ENCODE data around the gene PCDHA4. TPM values are rescaled to one million over a fixed set of nuclear protein-coding genes. Genes with fewer than 3 reads are reported as not detected.
"Not testable (repeated sequence)": the region's sequence is repeated elsewhere in the genome, so short reads cannot be mapped to it uniquely, and the experiment has no call there.

PCDHA4 gene
- total RNA-seq, 1 donor, result not detected

DNA sequence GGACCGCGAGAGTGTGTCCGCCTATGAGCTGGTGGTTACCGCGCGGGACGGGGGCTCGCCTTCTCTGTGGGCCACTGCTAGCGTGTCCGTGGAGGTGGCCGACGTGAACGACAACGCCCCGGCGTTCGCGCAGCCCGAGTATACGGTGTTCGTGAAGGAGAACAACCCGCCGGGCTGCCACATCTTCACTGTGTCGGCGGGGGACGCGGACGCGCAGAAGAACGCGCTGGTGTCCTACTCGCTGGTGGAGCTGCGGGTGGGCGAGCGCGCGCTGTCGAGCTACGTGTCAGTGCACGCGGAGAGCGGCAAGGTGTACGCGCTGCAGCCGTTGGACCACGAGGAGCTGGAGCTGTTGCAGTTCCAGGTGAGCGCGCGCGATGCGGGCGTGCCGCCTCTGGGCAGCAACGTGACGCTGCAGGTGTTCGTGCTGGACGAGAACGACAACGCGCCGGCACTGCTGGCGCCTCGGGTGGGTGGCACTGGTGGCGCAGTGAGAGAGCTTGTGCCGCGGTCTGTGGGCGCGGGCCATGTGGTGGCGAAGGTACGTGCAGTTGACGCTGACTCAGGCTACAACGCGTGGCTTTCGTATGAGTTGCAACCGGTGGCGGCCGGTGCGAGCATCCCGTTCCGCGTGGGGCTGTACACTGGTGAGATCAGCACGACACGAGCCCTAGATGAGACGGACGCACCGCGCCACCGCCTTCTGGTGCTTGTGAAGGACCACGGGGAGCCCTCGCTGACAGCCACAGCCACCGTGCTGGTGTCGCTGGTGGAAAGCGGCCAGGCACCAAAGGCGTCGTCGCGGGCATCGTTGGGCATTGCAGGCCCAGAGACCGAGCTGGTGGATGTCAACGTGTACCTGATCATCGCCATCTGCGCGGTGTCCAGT is 29.0 kb downstream of the PCDHA4 start:
- no peak overlapping the region for H3K4me3 ChIP-seq (ENCODE audit: low read length)
- H3K9me3 ChIP-seq (ENCODE audit: low read depth, low read length), result peaks cover 23% of the 10 kb centered on the region
- H3K27me3 ChIP-seq (ENCODE audit: insufficient read depth, low read length), result peaks cover 44% of the 10 kb centered on the region
- no peaks in the 10 kb centered on the region for H3K4me1 ChIP-seq (ENCODE audit: insufficient read depth, low read length)

DNA sequence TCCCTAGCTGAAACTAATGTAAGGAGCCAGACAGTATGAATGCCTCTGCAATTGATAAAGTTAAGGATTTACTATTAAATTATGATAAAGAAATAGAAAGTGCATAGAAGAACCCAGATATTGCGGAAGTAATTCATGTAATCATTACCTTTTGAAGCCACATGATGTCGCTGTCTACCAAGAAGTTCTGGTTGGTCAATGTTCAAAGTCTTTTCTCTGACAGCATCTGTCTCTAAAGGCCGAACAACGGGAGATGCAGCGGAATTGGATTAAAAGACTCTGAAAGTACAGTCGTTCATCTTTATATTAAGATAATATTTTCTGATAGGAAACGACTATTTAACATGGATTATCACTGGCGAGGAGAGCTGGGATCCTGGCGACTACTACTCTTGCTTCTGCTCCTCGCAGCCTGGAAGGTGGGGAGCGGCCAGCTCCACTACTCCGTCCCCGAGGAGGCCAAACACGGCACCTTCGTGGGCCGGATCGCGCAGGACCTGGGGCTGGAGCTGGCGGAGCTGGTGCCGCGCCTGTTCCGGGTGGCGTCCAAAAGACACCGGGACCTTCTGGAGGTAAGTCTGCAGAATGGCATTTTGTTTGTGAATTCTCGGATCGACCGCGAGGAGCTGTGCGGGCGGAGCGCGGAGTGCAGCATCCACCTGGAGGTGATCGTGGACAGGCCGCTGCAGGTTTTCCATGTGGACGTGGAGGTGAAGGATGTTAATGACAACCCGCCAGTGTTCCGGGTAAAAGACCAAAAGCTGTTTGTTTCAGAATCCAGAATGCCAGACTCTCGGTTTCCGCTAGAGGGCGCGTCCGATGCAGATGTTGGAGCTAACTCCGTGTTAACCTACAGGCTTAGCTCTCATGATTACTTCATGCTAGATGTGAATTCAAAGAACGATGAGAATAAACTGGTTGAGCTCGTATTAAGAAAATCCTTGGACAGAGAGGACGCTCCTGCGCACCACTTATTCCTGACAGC is 34.4 kb downstream of the PCDHA4 start, which contains the start of gene PCDHA8:
Gene PCDHA8, plus strand, starts transcription at position 210 of the 985 bp plus-strand sequence. Its CDS starts 135 bp downstream, at position 345.
- H3K4me3 ChIP-seq (ENCODE audit: low read length), result no peak within 1 kb of the TSS

DNA sequence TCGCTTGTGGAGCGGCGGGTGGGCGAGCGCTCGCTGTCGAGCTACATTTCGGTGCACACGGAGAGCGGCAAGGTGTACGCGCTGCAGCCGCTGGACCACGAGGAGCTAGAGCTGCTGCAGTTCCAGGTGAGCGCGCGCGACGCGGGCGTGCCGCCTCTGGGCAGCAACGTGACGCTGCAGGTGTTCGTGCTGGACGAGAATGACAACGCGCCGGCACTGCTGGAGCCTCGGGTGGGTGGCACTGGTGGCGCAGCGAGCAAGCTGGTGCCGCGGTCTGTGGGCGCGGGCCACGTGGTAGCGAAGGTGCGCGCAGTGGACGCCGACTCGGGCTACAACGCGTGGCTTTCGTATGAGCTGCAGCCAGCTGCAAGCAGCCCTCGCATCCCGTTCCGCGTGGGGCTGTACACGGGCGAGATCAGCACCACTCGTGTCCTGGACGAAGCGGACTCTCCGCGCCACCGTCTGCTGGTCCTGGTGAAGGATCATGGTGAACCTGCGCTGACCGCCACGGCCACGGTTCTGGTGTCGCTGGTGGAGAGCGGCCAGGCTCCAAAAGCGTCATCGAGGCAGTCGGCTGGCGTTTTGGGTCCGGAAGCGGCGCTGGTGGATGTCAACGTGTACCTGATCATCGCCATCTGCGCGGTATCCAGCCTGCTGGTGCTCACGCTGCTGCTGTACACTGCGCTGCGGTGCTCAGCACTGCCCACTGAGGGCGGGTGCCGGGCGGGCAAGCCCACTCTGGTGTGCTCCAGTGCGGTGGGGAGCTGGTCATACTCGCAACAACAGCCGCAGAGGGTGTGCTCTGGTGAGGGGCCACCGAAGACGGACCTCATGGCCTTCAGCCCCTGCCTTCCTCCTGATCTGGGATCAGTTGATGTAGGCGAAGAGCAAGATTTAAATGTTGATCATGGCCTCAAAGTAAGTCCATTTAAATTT is 36.2 kb downstream of the PCDHA4 start:
- no peak overlapping the region for H3K4me3 ChIP-seq (ENCODE audit: low read length)
- H3K9me3 ChIP-seq (ENCODE audit: low read depth, low read length), result peaks cover 11% of the 10 kb centered on the region
- H3K27me3 ChIP-seq (ENCODE audit: insufficient read depth, low read length), result peaks cover 12% of the 10 kb centered on the region
- no peaks in the 10 kb centered on the region for H3K4me1 ChIP-seq (ENCODE audit: insufficient read depth, low read length)

More for the DNA sequence above, 34.4 kb downstream of the PCDHA4 start, which contains the start of gene PCDHA8:
- Histone ChIP-seq H3K4me1 (ENCODE audit: insufficient read depth, low read length) (no peaks in the 10 kb centered on the region), H3K9me3 (ENCODE audit: low read depth, low read length) (peaks cover 5% of the 10 kb centered on the region), H3K27me3 (ENCODE audit: insufficient read depth, low read length) (peaks cover 14% of the 10 kb centered on the region)

- not testable (repeated sequence) for H3K9me3 ChIP-seq (ENCODE audit: low read depth, low read length); H3K4me1 ChIP-seq (ENCODE audit: insufficient read depth, low read length); H3K27me3 ChIP-seq (ENCODE audit: insufficient read depth, low read length); H3K4me3 ChIP-seq (ENCODE audit: low read length)
Measured at GRCh38 chr5:140848139-140849102, 41.6 kb downstream of the PCDHA4 start, which contains the start of gene PCDHA9. Gene PCDHA9, plus strand, starts transcription at chr5:140848382. Its CDS starts 114 bp downstream, at chr5:140848496.

DNA sequence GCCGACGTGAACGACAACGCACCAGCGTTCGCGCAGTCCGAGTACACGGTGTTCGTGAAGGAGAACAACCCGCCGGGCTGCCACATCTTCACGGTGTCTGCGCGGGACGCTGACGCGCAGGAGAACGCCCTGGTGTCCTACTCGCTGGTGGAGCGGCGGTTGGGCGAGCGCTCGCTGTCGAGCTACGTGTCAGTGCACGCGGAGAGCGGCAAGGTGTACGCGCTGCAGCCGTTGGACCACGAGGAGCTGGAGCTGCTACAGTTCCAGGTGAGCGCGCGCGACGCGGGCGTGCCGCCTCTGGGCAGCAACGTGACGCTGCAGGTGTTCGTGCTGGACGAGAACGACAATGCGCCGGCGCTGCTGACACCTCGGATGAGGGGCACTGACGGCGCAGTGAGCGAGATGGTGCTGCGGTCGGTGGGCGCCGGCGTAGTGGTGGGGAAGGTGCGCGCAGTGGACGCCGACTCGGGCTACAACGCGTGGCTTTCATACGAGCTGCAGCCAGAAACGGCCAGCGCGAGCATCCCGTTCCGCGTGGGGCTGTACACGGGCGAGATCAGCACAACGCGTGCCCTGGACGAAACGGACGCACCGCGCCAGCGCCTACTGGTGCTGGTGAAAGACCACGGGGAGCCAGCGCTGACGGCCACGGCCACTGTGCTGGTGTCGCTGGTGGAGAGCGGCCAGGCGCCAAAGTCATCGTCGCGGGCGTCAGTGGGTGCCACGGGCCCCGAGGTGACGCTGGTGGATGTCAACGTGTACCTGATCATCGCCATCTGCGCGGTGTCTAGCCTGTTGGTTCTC is 43.2 kb downstream of the PCDHA4 start:
- peaks cover 10% of the 10 kb centered on the region for H3K27me3 ChIP-seq (ENCODE audit: insufficient read depth, low read length)
- H3K9me3 ChIP-seq (ENCODE audit: low read depth, low read length); H3K4me1 ChIP-seq (ENCODE audit: insufficient read depth, low read length); H3K4me3 ChIP-seq (ENCODE audit: low read length): not testable (repeated sequence)

- Histone ChIP-seq H3K4me3 (ENCODE audit: low read length) (no peak within 1 kb of the TSS), H3K9me3 (ENCODE audit: low read depth, low read length) (no peaks in the 10 kb centered on the region), H3K4me1 (ENCODE audit: insufficient read depth, low read length) (no peaks in the 10 kb centered on the region), H3K27me3 (ENCODE audit: insufficient read depth, low read length) (peaks cover 16% of the 10 kb centered on the region)
Measured at GRCh38 chr5:140855772-140856674, 49.2 kb downstream of the PCDHA4 start, which contains the start of gene PCDHA10. Gene PCDHA10, plus strand, starts transcription at chr5:140855897. Its CDS starts 152 bp downstream, at chr5:140856049.

- H3K9me3 ChIP-seq (ENCODE audit: low read depth, low read length), result no peaks in the 10 kb centered on the region
- peaks cover 16% of the 10 kb centered on the region for H3K27me3 ChIP-seq (ENCODE audit: insufficient read depth, low read length)
- no peak overlapping the region for H3K4me3 ChIP-seq (ENCODE audit: low read length)
- H3K4me1 ChIP-seq (ENCODE audit: insufficient read depth, low read length), result no peaks in the 10 kb centered on the region
Measured at GRCh38 chr5:140857177-140857986, 50.5 kb downstream of the PCDHA4 start.

- H3K4me3 ChIP-seq (ENCODE audit: low read length), result no peak overlapping the region
- peaks cover 16% of the 10 kb centered on the region for H3K27me3 ChIP-seq (ENCODE audit: insufficient read depth, low read length)
- no peaks in the 10 kb centered on the region for H3K9me3 ChIP-seq (ENCODE audit: low read depth, low read length)
- H3K4me1 ChIP-seq (ENCODE audit: insufficient read depth, low read length), result no peaks in the 10 kb centered on the region
Measured at GRCh38 chr5:140857987-140858240, 51.0 kb downstream of the PCDHA4 start.

- Histone ChIP-seq H3K27me3 (ENCODE audit: insufficient read depth, low read length) (peaks cover 11% of the 10 kb centered on the region), H3K9me3 (ENCODE audit: low read depth, low read length) (no peaks in the 10 kb centered on the region), H3K4me1 (ENCODE audit: insufficient read depth, low read length) (no peaks in the 10 kb centered on the region), H3K4me3 (ENCODE audit: low read length) (no peak overlapping the region)
Measured at GRCh38 chr5:140862441-140863295, 55.8 kb downstream of the PCDHA4 start.

All from mononuclear cell (primary cell).